H9 (cell line): ENCODE results near the gene NRCAM. TPM values are rescaled to one million over a fixed set of nuclear protein-coding genes. Genes with fewer than 3 reads are reported as not detected.

ENCODE experiments used
- DNase-seq: peaks from one replicate; pipeline ENCODE4 v3.0.0-alpha.2; 2017
- H2AFZ ChIP-seq: one replicate; pipeline ENCODE4 v1.6.1; 2013; ENCODE audit warnings: mild to moderate bottlenecking, low read length, control low read depth, moderate library complexity
- H2AK5ac ChIP-seq: 2 replicates; pipeline ENCODE4 v1.6.1; 2013; ENCODE audit warnings: low read length, control low read depth, mixed read lengths; ENCODE audit not compliant: insufficient read length
- H2BK120ac ChIP-seq: one replicate; pipeline ENCODE4 v1.6.1; 2013; ENCODE audit warnings: low read depth, mild to moderate bottlenecking, low read length, control low read depth, inconsistent platforms; ENCODE audit not compliant: poor library complexity, severe bottlenecking
- H2BK12ac ChIP-seq: 2 replicates; pipeline ENCODE4 v1.6.1; 2013; ENCODE audit warnings: low read length, control low read depth, mixed read lengths, low read depth; ENCODE audit not compliant: insufficient read length
- H2BK15ac ChIP-seq: 2 replicates; pipeline ENCODE4 v1.6.1; 2013; ENCODE audit warnings: low read depth, low read length, control low read depth
- H2BK20ac ChIP-seq: one replicate; pipeline ENCODE4 v1.6.1; 2013; ENCODE audit warnings: low read depth, mild to moderate bottlenecking, low read length, control low read depth, inconsistent platforms; ENCODE audit not compliant: poor library complexity, severe bottlenecking
- H2BK5ac ChIP-seq: 2 replicates; pipeline ENCODE4 v1.6.1; 2013; ENCODE audit warnings: low read length, control low read depth, mixed read lengths; ENCODE audit not compliant: insufficient read length
- H3K14ac ChIP-seq: 2 replicates; pipeline ENCODE4 v1.6.1; 2013; ENCODE audit warnings: low read length, control low read depth; ENCODE audit not compliant: insufficient read depth
- H3K18ac ChIP-seq: 2 replicates; pipeline ENCODE4 v1.6.1; 2013; ENCODE audit warnings: low read depth, mild to moderate bottlenecking, mixed read lengths, low read length, control low read depth; ENCODE audit not compliant: insufficient read length
- H3K23ac ChIP-seq: 2 replicates; pipeline ENCODE4 v1.6.1; 2013; ENCODE audit warnings: low read length, control low read depth, mixed read lengths, low read depth; ENCODE audit not compliant: insufficient read length
- H3K23me2 ChIP-seq: 2 replicates; pipeline ENCODE4 v1.6.1; 2013; ENCODE audit warnings: low read depth, mild to moderate bottlenecking, mixed read lengths, low read length, control low read depth; ENCODE audit not compliant: insufficient read length, poor library complexity, severe bottlenecking
- H3K27ac ChIP-seq: 2 replicates; pipeline ENCODE4 v1.5.1; 2013; ENCODE audit warnings: low read length, control low read depth, mixed read lengths, low read depth; ENCODE audit not compliant: insufficient read length
- H3K27me3 ChIP-seq: 2 replicates; pipeline ENCODE4 v1.6.1; 2013; ENCODE audit warnings: low read length, control low read depth, inconsistent platforms; ENCODE audit not compliant: insufficient read depth
- H3K4ac ChIP-seq: 2 replicates; pipeline ENCODE4 v1.6.1; 2013; ENCODE audit warnings: low read depth, mild to moderate bottlenecking, control low read depth, inconsistent platforms, low read length, moderate library complexity
- H3K4me1 ChIP-seq: 2 replicates; pipeline ENCODE4 v1.6.1; 2013; ENCODE audit warnings: low read length, control low read depth, inconsistent platforms; ENCODE audit not compliant: insufficient read depth
- H3K4me2 ChIP-seq: 2 replicates; pipeline ENCODE4 v1.6.1; 2013; ENCODE audit warnings: low read length, control low read depth, mixed read lengths; ENCODE audit not compliant: insufficient read length, insufficient read depth
- H3K56ac ChIP-seq: 2 replicates; pipeline ENCODE4 v1.6.1; 2013; ENCODE audit warnings: low read depth, mild to moderate bottlenecking, mixed read lengths, low read length, control low read depth; ENCODE audit not compliant: insufficient read length
- H3K79me1 ChIP-seq: 2 replicates; pipeline ENCODE4 v1.6.1; 2013; ENCODE audit warnings: low read depth, mild to moderate bottlenecking, moderate library complexity, low read length, control low read depth, inconsistent platforms; ENCODE audit not compliant: insufficient read depth, poor library complexity, severe bottlenecking
- H3K79me2 ChIP-seq: 2 replicates; pipeline ENCODE4 v1.6.1; 2013; ENCODE audit warnings: low read length, control low read depth, inconsistent platforms; ENCODE audit not compliant: insufficient read depth
- H3K9ac ChIP-seq: 2 replicates; pipeline ENCODE4 v1.6.1; 2013; ENCODE audit warnings: low read length, control low read depth, mixed read lengths; ENCODE audit not compliant: insufficient read length; ENCODE audit errors: extremely low read depth
- H3K9me3 ChIP-seq: one replicate; pipeline ENCODE4 v1.6.1; 2013; ENCODE audit warnings: low read depth, low read length, inconsistent platforms; ENCODE audit not compliant: control insufficient read depth
- H3T11ph ChIP-seq: one replicate; pipeline ENCODE4 v1.6.1; 2013; ENCODE audit warnings: mild to moderate bottlenecking, low read length, control low read depth, inconsistent platforms
- H4K20me1 ChIP-seq: one replicate; pipeline ENCODE4 v1.6.1; 2013; ENCODE audit not compliant: control insufficient read depth, insufficient read length, insufficient read depth
- H4K5ac ChIP-seq: 2 replicates; pipeline ENCODE4 v1.6.1; 2013; ENCODE audit warnings: low read depth, mild to moderate bottlenecking, mixed read lengths, low read length, control low read depth; ENCODE audit not compliant: insufficient read length
- H4K8ac ChIP-seq: replicated peaks from 2 replicates; pipeline ENCODE4 v1.6.1; 2013; ENCODE audit warnings: low read length, control low read depth, mixed read lengths, low read depth; ENCODE audit not compliant: insufficient read length
- H4K91ac ChIP-seq: 2 replicates; pipeline ENCODE4 v1.6.1; 2013; ENCODE audit warnings: low read depth, mild to moderate bottlenecking, moderate library complexity, mixed read lengths, low read length, control low read depth; ENCODE audit not compliant: insufficient read length
- H3K27ac Mint-ChIP-seq, 3 experiments: 2 replicates in 2 of 3; 3 replicates in 1 of 3; pipeline ENCODE4 v1.8.0; 2020 to 2021; ENCODE audit warnings: mixed read lengths in 3 of 3, mild to moderate bottlenecking in 1 of 3, moderate library complexity in 1 of 3
- H3K27me3 Mint-ChIP-seq: 2 replicates; pipeline ENCODE4 v1.8.0; 2021; ENCODE audit warnings: low read depth, mild to moderate bottlenecking, moderate library complexity, mixed read lengths
- H3K36me3 Mint-ChIP-seq, 3 experiments: 2 replicates in 2 of 3; 3 replicates in 1 of 3; pipeline ENCODE4 v1.8.0; 2020 to 2021; ENCODE audit warnings: low read depth in 3 of 3, mixed read lengths in 3 of 3; ENCODE audit not compliant: insufficient read depth in 1 of 3
- H3K4me1 Mint-ChIP-seq, 2 experiments: 2 replicates each; pipeline ENCODE4 v1.8.0; 2020; ENCODE audit warnings: mixed read lengths in 2 of 2
- H3K4me3 Mint-ChIP-seq, 2 experiments: 2 replicates in 1 of 2; 3 replicates in 1 of 2; pipeline ENCODE4 v1.8.0; 2020 to 2021; ENCODE audit warnings: mild to moderate bottlenecking in 2 of 2, mixed read lengths in 2 of 2, moderate library complexity in 1 of 2
- H3K9me3 Mint-ChIP-seq, 2 experiments: 2 replicates in 1 of 2; 3 replicates in 1 of 2; pipeline ENCODE4 v1.8.0; 2020; ENCODE audit warnings: mild to moderate bottlenecking in 2 of 2, mixed read lengths in 2 of 2, moderate library complexity in 1 of 2
- WGBS: extraction: QIAGEN DNeasy Blood & Tissue Kit; methylation state at CpG from one replicate; pipeline ENCODE4 v1.1.7; 2013; ENCODE audit warnings: missing lambda C conversion rate, low lambda C conversion rate, mixed read lengths; ENCODE audit not compliant: insufficient read length; ENCODE audit errors: extremely low coverage; 5-methylcytosine and 5-hydroxymethylcytosine counted together
- total RNA-seq: library from RNA; stranded (reverse); gene quantifications from 2 replicates; pipeline ENCODE4 v1.2.1, GENCODE V29; 2021
- TF ChIP-seq, protein P1 (sequence below): fragments of 200-600 bp; sonication (generic); conservative IDR thresholded peaks from 3 replicates; pipeline ENCODE4 v1.8.0; 2021; ENCODE audit warnings: antibody characterized with exemption, mild to moderate bottlenecking

NRCAM gene
- total RNA-seq, 1 experiment from 2014 or later, result 2.3 TPM

GRCh38 chr7:108231221-108231620 lies 225.0 kb downstream of the NRCAM start:
- Histone ChIP-seq H3K79me2 (no peaks in the 10 kb centered on the region), H2BK20ac (no peak overlapping the region), H4K91ac (no peak overlapping the region), H2BK12ac (no peak overlapping the region), H3K4ac (no peak overlapping the region), H2BK15ac (no peak overlapping the region), H2AFZ (no peak overlapping the region), H3K23ac (no peak overlapping the region), H3K79me1 (no peaks in the 10 kb centered on the region), H3K9me3 (no peaks in the 10 kb centered on the region), H3K27me3 (no peaks in the 10 kb centered on the region), H4K8ac (no peak overlapping the region), H2AK5ac (no peak overlapping the region), H3K14ac (no peak overlapping the region), H4K5ac (no peak overlapping the region), H3T11ph (no peak overlapping the region), H2BK5ac (no peak overlapping the region), H3K23me2 (no peaks in the 10 kb centered on the region), H3K27ac (no peak overlapping the region), H3K4me2 (no peak overlapping the region), H3K4me1 (peaks cover 5% of the 10 kb centered on the region; the same call in 1 of the 2 replicates), H2BK120ac (no peak overlapping the region), H4K20me1 (no peaks in the 10 kb centered on the region), H3K9ac (no peak overlapping the region), H3K18ac (no peak overlapping the region), H3K56ac (no peak overlapping the region)
- TF ChIP-seq, protein P1, sequence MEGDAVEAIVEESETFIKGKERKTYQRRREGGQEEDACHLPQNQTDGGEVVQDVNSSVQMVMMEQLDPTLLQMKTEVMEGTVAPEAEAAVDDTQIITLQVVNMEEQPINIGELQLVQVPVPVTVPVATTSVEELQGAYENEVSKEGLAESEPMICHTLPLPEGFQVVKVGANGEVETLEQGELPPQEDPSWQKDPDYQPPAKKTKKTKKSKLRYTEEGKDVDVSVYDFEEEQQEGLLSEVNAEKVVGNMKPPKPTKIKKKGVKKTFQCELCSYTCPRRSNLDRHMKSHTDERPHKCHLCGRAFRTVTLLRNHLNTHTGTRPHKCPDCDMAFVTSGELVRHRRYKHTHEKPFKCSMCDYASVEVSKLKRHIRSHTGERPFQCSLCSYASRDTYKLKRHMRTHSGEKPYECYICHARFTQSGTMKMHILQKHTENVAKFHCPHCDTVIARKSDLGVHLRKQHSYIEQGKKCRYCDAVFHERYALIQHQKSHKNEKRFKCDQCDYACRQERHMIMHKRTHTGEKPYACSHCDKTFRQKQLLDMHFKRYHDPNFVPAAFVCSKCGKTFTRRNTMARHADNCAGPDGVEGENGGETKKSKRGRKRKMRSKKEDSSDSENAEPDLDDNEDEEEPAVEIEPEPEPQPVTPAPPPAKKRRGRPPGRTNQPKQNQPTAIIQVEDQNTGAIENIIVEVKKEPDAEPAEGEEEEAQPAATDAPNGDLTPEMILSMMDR, result no peak
- Mint-ChIP-seq H3K4me3 (no peak overlapping the region), H3K27me3 (no peaks in the 10 kb centered on the region; the same call in 1 of the 2 replicates), H3K36me3 (no peaks in the 10 kb centered on the region), H3K27ac (no peak overlapping the region), H3K9me3 (no peaks in the 10 kb centered on the region), H3K4me1 (peaks cover 6 to 11% of the 10 kb centered on the region in 2 experiments)
- WGBS, result no CpG with 5 or more reads among the region's 2 CpGs
- DNase-seq, result no peak
